Measurements from ENCODE around the gene CFAP161. TPM values are rescaled to one million over a fixed set of nuclear protein-coding genes. Genes with fewer than 3 reads are reported as not detected.

CFAP161 gene
- polyA plus RNA-seq, 3 donors: not detected

DNA sequence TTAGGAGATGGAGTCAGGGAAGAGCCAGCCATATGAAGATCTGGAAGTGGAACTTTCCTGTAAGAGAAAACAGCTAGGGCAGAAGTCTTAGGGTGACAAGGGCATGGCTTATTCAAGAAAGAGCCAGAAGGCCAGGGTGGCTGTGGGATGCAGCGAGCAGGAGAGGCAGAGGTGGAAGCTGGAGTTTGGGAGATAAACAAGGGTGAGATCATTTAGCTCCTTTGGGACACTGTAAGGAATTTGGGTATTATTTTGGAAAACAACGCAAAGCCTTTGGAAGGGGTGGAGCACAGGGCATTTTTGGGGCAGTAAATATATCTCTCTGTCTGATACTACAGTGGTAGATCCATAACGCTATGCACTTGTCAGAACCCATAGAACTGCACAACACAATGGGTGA is 57.6 kb downstream of the CFAP161 start:
- WGBS (ENCODE audit: insufficient coverage): 100% methylated on average over 1 of the region's 3 CpGs
- Histone ChIP-seq H3K9me3 (replicated peaks in 1 of 2; ENCODE audit: control insufficient read depth in 1 of 2, insufficient read depth in 1 of 2, low read length in 2 of 2) (no peaks in the 10 kb centered on the region), H3K27ac (ENCODE audit: low read depth in 1 of 2, low read length in 2 of 2) (no peak overlapping the region), H3K27me3 (ENCODE audit: control insufficient read depth in 2 of 2, insufficient read depth in 2 of 2, low read length in 2 of 2) (no peaks in the 10 kb centered on the region), H3K79me2 (ENCODE audit: insufficient read depth, low read length) (no peaks in the 10 kb centered on the region), H2AFZ (ENCODE audit: insufficient read depth, low read depth, low read length, poor library complexity, severe bottlenecking) (no peak overlapping the region), H3K36me3 (replicated peaks in 1 of 2; ENCODE audit: control insufficient read depth in 1 of 2, insufficient read depth in 2 of 2, low read length in 2 of 2) (no peaks in the 10 kb centered on the region), H3K4me3 (replicated peaks in 1 of 3; ENCODE audit: low read depth in 2 of 3, low read length in 3 of 3) (no peak overlapping the region), H3K9ac (ENCODE audit: insufficient read depth, low read length, poor library complexity, severe bottlenecking) (no peak overlapping the region), H3K4me1 (ENCODE audit: control insufficient read depth in 1 of 2, insufficient read depth in 2 of 2, low read length in 2 of 2) (no peaks in the 10 kb centered on the region), H4K20me1 (ENCODE audit: insufficient read depth, low read length) (no peaks in the 10 kb centered on the region), H3K4me2 (replicated peaks; ENCODE audit: extremely low read depth, low read length, poor library complexity, severe bottlenecking) (no peak overlapping the region)
- Mint-ChIP-seq H3K36me3 (no peaks in the 10 kb centered on the region), H3K9me3 (no peaks in the 10 kb centered on the region), H3K4me1 (peaks cover 4% of the 10 kb centered on the region), H3K27me3 (ENCODE audit: low read depth in 3 of 3) (peaks cover 2 to 4% (median 3%) of the 10 kb centered on the region in 3 donors), H3K27ac (no peak overlapping the region), H3K4me3 (no peak overlapping the region)
- TF ChIP-seq, protein P1, sequence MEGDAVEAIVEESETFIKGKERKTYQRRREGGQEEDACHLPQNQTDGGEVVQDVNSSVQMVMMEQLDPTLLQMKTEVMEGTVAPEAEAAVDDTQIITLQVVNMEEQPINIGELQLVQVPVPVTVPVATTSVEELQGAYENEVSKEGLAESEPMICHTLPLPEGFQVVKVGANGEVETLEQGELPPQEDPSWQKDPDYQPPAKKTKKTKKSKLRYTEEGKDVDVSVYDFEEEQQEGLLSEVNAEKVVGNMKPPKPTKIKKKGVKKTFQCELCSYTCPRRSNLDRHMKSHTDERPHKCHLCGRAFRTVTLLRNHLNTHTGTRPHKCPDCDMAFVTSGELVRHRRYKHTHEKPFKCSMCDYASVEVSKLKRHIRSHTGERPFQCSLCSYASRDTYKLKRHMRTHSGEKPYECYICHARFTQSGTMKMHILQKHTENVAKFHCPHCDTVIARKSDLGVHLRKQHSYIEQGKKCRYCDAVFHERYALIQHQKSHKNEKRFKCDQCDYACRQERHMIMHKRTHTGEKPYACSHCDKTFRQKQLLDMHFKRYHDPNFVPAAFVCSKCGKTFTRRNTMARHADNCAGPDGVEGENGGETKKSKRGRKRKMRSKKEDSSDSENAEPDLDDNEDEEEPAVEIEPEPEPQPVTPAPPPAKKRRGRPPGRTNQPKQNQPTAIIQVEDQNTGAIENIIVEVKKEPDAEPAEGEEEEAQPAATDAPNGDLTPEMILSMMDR (IDR thresholded peaks at IDR 0.05): no peak
- DNase-seq: no peak
- intact Hi-C loops (cut with micrococcal nuclease): no loop called here

DNA sequence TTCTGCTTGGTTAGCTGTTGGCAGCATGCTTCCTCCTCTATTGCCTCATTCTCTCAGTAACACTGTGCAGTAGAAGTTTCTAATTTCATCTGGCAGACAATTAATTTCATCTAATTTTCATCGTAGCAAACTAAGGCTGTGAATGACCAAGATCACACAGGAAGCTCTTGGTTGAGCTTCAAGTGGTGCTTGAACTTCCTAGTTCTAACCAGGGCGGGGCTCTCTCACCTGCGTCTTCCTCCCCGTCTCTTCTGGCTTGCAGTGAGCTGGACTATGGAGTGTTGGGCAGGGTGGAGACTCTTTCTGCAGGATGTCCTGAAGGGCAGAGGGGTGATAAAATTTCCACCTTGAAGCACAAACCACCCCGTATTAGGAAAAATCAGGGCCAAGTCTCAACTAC is 60.7 kb downstream of the CFAP161 start:
- intact Hi-C loops (cut with micrococcal nuclease): no loop called here

More for the DNA sequence above, 60.7 kb downstream of the CFAP161 start:
- H3K36me3 Mint-ChIP-seq: no peaks in the 10 kb centered on the region
- H3K4me1 Mint-ChIP-seq: peaks cover under 1% of the 10 kb centered on the region
- Histone ChIP-seq H3K4me3 (replicated peaks in 1 of 3; ENCODE audit: low read depth in 2 of 3, low read length in 3 of 3) (no peak overlapping the region), H3K36me3 (replicated peaks in 1 of 2; ENCODE audit: control insufficient read depth in 1 of 2, insufficient read depth in 2 of 2, low read length in 2 of 2) (no peaks in the 10 kb centered on the region), H3K9me3 (replicated peaks in 1 of 2; ENCODE audit: control insufficient read depth in 1 of 2, insufficient read depth in 1 of 2, low read length in 2 of 2) (no peaks in the 10 kb centered on the region), H3K79me2 (ENCODE audit: insufficient read depth, low read length) (no peaks in the 10 kb centered on the region), H3K4me2 (replicated peaks; ENCODE audit: extremely low read depth, low read length, poor library complexity, severe bottlenecking) (no peak overlapping the region), H2AFZ (ENCODE audit: insufficient read depth, low read depth, low read length, poor library complexity, severe bottlenecking) (no peak overlapping the region), H3K4me1 (ENCODE audit: control insufficient read depth in 1 of 2, insufficient read depth in 2 of 2, low read length in 2 of 2) (no peaks in the 10 kb centered on the region), H3K27me3 (ENCODE audit: control insufficient read depth in 2 of 2, insufficient read depth in 2 of 2, low read length in 2 of 2) (no peaks in the 10 kb centered on the region), H4K20me1 (ENCODE audit: insufficient read depth, low read length) (no peaks in the 10 kb centered on the region), H3K27ac (ENCODE audit: low read depth in 1 of 2, low read length in 2 of 2) (no peak overlapping the region), H3K9ac (ENCODE audit: insufficient read depth, low read length, poor library complexity, severe bottlenecking) (no peak overlapping the region)
- H3K27ac Mint-ChIP-seq: peak overlapping the region in 2 of 7 donors; percentile 0 to 38
- peaks cover 0 to 4% (median 3%) of the 10 kb centered on the region in 3 donors for H3K27me3 Mint-ChIP-seq (ENCODE audit: low read depth in 3 of 3)
- TF ChIP-seq, protein P1 (IDR thresholded peaks at IDR 0.05): no peak
- no peaks in the 10 kb centered on the region for H3K9me3 Mint-ChIP-seq
- no peak overlapping the region for H3K4me3 Mint-ChIP-seq
- WGBS (ENCODE audit: insufficient coverage): 100% methylated on average over 2 of the region's 5 CpGs
- no peak for DNase-seq
